HG03469 (cell line): Measurements from ENCODE around the gene TMEM52.
"Not testable (repeated sequence)": the region's sequence is repeated elsewhere in the genome, so short reads cannot be mapped to it uniquely, and the experiment has no call there.

Experiments used
- ATAC-seq: cut with Tn5 transposase; IDR thresholded peaks from one replicate; pipeline ENCODE4 v1.9.1; 2021; ENCODE audit warnings: mild to moderate bottlenecking, moderate library complexity, moderate number of reproducible peaks; ENCODE audit not compliant: unreplicated experiment

Gene TMEM52

GRCh38 chr1:1947493-1947892 is 28.4 kb upstream of the TMEM52 start:
- ATAC-seq = no peak

DNA sequence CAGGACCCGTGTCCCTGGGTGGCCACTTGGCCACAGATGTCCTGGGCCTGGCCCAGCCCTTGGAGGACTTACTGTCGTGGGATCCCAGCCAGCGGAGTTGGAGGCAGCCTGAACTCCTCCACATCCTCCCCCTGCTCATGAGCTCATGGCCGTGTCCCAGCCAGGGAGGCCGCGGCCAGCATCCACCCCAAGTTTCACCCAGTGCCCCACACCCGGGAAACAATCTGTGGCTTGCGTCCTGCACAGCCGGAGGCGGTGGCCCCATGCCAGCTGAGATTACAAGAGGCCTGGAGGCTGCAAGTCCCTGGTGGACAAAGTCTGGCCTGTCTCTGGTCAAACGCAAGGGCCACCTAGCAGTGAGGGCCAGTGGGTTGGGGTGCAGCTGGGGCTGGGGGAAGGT is 27.5 kb upstream of the TMEM52 start:
- no peak for ATAC-seq

DNA sequence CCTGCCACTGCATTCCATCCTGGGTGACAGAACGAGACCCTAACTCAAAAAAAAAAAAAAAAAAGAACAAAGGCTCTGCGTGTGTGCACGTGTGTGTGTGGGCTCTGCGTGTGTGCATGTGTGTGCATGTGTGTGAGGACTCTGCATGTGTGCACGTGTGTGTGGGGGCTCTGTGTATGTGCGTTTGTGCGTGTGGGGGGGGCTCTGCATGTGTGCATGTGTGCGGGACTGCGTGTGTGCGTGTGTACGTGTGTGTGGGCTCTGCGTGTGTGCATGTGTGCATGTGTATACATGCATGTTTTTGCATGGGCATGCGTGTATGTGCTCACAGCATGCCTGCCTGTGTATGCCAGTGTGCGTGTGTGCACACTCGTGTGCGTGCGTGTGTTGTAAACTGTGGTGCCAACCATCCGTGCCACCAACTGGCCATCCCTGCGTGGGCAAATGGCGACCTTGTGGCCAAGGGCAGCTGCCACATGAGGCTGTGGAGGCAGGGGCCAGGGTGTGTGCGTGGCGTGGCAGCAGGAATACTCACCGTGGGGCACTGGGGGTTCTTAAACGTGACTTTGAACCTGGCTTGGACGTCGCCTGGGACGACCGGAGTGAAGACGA is 26.8 kb upstream of the TMEM52 start:
- no peak for ATAC-seq

- ATAC-seq = no peak
Observed at GRCh38 chr1:1943834-1944570, 24.9 kb upstream of the TMEM52 start.

- no peak for ATAC-seq
Observed at GRCh38 chr1:1942753-1943656, 23.9 kb upstream of the TMEM52 start.

- no peak for ATAC-seq
Observed at GRCh38 chr1:1941868-1942752, 23.0 kb upstream of the TMEM52 start.

DNA sequence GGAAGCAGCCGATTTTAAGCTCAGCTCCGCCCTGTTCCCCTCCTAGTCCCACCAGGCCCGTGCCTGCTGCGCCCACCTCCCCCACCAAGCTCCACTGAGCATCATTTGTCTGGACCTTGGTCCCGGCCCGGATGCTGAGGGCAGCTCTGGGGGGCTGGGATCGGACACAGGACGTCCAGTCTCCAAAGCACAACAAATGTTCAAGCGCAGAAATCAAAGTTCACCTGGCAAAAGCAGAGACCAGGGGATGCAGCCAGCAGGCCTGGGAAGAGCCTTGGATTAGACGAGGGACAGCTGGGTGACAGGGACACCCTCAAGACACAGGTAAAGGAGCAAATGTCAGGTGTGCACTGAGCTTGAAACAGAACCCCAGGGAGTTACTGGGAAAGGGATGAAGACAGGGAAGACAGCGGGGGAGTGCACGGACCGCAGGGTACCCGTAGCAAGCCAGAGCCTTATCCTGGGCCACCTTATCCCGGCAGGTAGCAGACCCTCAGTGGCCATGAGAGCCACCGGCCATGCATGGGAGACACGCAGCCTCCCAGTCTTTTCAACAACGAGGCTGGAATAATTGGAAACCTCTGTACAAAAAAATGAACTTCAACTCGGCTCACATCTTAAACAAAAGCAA is 22.2 kb upstream of the TMEM52 start:
- ATAC-seq = no peak

DNA sequence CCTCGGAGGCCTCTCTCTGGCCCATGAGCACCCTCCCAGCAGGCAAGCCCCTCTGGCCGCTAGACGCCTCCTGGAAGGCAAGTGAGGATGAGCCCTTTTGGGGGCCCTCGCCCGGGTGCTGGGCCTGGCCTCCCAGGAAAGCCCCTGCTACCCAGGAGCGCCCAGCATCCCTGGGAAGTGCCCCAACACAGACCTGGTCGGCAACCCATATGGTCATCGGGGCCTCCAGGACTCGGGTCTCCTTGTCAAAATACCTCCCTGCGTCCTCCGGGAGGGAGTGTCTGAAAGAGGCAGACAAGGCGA is 21.0 kb upstream of the TMEM52 start:
- no peak for ATAC-seq

- ATAC-seq = no peak
Observed at GRCh38 chr1:1939296-1940122, 20.4 kb upstream of the TMEM52 start.

- no peak for ATAC-seq
Observed at GRCh38 chr1:1938613-1939295, 19.7 kb upstream of the TMEM52 start.

GRCh38 chr1:1938276-1938573 is 19.1 kb upstream of the TMEM52 start:
- no peak for ATAC-seq

- ATAC-seq = no peak
Observed at GRCh38 chr1:1937549-1938275, 18.6 kb upstream of the TMEM52 start.

GRCh38 chr1:1937061-1937460 is 18.0 kb upstream of the TMEM52 start:
- no peak for ATAC-seq

GRCh38 chr1:1934848-1935247 is 15.8 kb upstream of the TMEM52 start:
- not testable (repeated sequence) for ATAC-seq

GRCh38 chr1:1929639-1930545 is 10.8 kb upstream of the TMEM52 start:
- ATAC-seq = no peak

DNA sequence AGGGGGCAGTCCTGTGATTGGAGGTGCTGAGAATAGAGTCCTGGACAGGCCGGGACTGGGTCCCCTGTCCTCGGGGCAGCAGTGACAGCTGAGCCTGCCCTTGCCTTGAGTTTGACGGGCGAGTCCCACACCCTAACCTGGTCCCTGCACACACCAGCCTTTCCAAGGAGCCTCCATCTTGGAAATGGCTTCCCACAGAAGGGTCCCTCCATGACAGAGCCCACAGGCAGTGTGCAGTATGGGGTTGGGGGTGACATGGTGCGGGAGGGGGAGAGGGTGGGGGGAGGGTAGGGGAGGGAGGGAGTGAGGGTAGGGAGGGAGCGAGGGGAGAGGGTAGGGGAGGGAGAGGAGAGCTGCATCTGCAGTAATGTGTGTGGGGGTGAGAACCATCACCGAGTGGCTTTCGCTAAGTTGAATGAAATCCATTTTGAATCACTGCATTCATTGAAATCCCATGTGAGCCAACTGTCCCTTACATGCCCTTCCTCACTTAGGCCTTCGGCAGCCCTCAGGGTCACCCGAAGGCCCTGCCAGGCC is 10.1 kb upstream of the TMEM52 start:
- ATAC-seq = no peak
